Vagina (tissue), 2 donors: ENCODE results near the gene RBMXL2.

Experiments
- CTCF ChIP-seq, 3 experiments: fragments of 450-650 bp in 2 of 3; fragments of 200-600 bp in 1 of 3; sonication (generic) in 1 of 3; IDR thresholded peaks; one replicate each; pipeline ENCODE4 v1.5.1; 2017 to 2019; ENCODE audit warnings: antibody characterized with exemption in 3 of 3, mild to moderate bottlenecking in 2 of 3, moderate library complexity in 2 of 3
- POLR2A ChIP-seq, 2 donors: fragments of 450-650 bp; IDR thresholded peaks; one replicate each; pipeline ENCODE4 v1.6.1; 2017; ENCODE audit warnings: antibody characterized with exemption in 2 of 2, mild to moderate bottlenecking in 2 of 2, moderate library complexity in 2 of 2

- TF ChIP-seq CTCF (IDR thresholded peaks at IDR 0.05), result no peak
- TF ChIP-seq POLR2A (IDR thresholded peaks at IDR 0.05), result no peak
These were observed 7.4 kb upstream of the RBMXL2 start for GRCh38 chr11:7081441-7081840.
